Liver (tissue), 9 donors: Measurements from ENCODE around the gene NANOS1. TPM values are rescaled to one million over a fixed set of nuclear protein-coding genes. Genes with fewer than 3 reads are reported as not detected.

Experiments used
- DNase-seq: peaks from one replicate; pipeline ENCODE4 v3.0.0-alpha.2; 2017; ENCODE audit warnings: low spot score
- H3K27ac ChIP-seq, 2 donors: one replicate each; pipeline ENCODE4 v1.7.0; 2013; ENCODE audit warnings: inconsistent platforms in 2 of 2, low read length in 2 of 2, control low read depth in 1 of 2, low read depth in 1 of 2, mild to moderate bottlenecking in 1 of 2
- H3K27me3 ChIP-seq, 4 donors: one replicate each; pipeline versions ENCODE4 v1.6.1 to v1.7.0; 2013; ENCODE audit warnings: low read length in 3 of 4, inconsistent platforms in 1 of 4, mild to moderate bottlenecking in 1 of 4, moderate library complexity in 1 of 4; ENCODE audit not compliant: control insufficient read depth in 4 of 4, insufficient read depth in 4 of 4
- H3K36me3 ChIP-seq, 4 donors: one replicate each; pipeline versions ENCODE4 v1.6.1 to v1.7.0; 2013; ENCODE audit warnings: low read length in 3 of 4, mild to moderate bottlenecking in 3 of 4, low read depth in 1 of 4, moderate library complexity in 1 of 4; ENCODE audit not compliant: control insufficient read depth in 4 of 4, insufficient read depth in 3 of 4
- H3K4me1 ChIP-seq, 4 donors: one replicate each; pipeline versions ENCODE4 v1.6.1 to v1.7.0; 2013; ENCODE audit warnings: low read length in 3 of 4, mild to moderate bottlenecking in 3 of 4, moderate library complexity in 1 of 4; ENCODE audit not compliant: control insufficient read depth in 4 of 4, insufficient read depth in 4 of 4
- H3K4me3 ChIP-seq, 3 donors: one replicate each; pipeline versions ENCODE4 v1.6.1 to v1.7.0; 2013; ENCODE audit warnings: low read length in 3 of 3, control low read depth in 1 of 3, low read depth in 1 of 3, mild to moderate bottlenecking in 1 of 3
- H3K9ac ChIP-seq, 2 donors: one replicate each; pipeline ENCODE4 v1.7.0; 2013; ENCODE audit warnings: low read length in 2 of 2, mild to moderate bottlenecking in 2 of 2, moderate library complexity in 2 of 2, control low read depth in 1 of 2, low read depth in 1 of 2
- H3K9me3 ChIP-seq, 4 donors: one replicate each; pipeline versions ENCODE4 v1.6.1 to v1.7.0; 2013; ENCODE audit warnings: low read length in 3 of 4; ENCODE audit not compliant: control insufficient read depth in 4 of 4
- EGR1 ChIP-seq, 2 donors: IDR thresholded peaks; 2 replicates each; pipeline ENCODE4 v1.6.1; 2016 to 2018; ENCODE audit warnings: antibody characterized with exemption in 2 of 2, low read depth in 2 of 2
- FOXA1 ChIP-seq: IDR thresholded peaks from 2 replicates; pipeline ENCODE4 v1.6.1; 2016; ENCODE audit warnings: antibody characterized with exemption
- FOXA2 ChIP-seq: IDR thresholded peaks from 2 replicates; pipeline ENCODE4 v1.6.1; 2016; ENCODE audit warnings: antibody characterized with exemption
- GABPA ChIP-seq, 2 donors: IDR thresholded peaks in 1 of 2; conservative IDR thresholded peaks in 1 of 2; 2 replicates each; pipeline ENCODE4 v1.6.1; 2016; ENCODE audit warnings: antibody characterized with exemption in 2 of 2, mild to moderate bottlenecking in 1 of 2, moderate library complexity in 1 of 2
- HNF4A ChIP-seq, 2 donors: conservative IDR thresholded peaks; 2 replicates each; pipeline ENCODE4 v1.6.1; 2016; ENCODE audit warnings: antibody characterized with exemption in 2 of 2, mild to moderate bottlenecking in 2 of 2
- HNF4G ChIP-seq: IDR thresholded peaks from 2 replicates; pipeline ENCODE4 v1.6.1; 2016; ENCODE audit warnings: antibody characterized with exemption
- JUND ChIP-seq, 2 donors: IDR thresholded peaks; 2 replicates each; pipeline ENCODE4 v1.6.1; 2016; ENCODE audit warnings: antibody characterized with exemption in 2 of 2
- NR2F2 ChIP-seq: IDR thresholded peaks from 2 replicates; pipeline ENCODE4 v1.6.1; 2016; ENCODE audit warnings: antibody characterized with exemption
- RAD21 ChIP-seq, 2 donors: IDR thresholded peaks; 2 replicates each; pipeline ENCODE4 v1.6.1; 2016; ENCODE audit warnings: antibody characterized with exemption in 2 of 2, mild to moderate bottlenecking in 2 of 2
- RXRA ChIP-seq, 2 donors: IDR thresholded peaks; 2 replicates each; pipeline ENCODE4 v1.6.1; 2017 to 2018; ENCODE audit warnings: antibody characterized with exemption in 2 of 2, mild to moderate bottlenecking in 1 of 2
- SP1 ChIP-seq: IDR thresholded peaks from 2 replicates; pipeline ENCODE4 v1.6.1; 2018; ENCODE audit warnings: antibody characterized with exemption, mild to moderate bottlenecking
- TAF1 ChIP-seq: conservative IDR thresholded peaks from 2 replicates; pipeline ENCODE4 v1.6.1; 2016; ENCODE audit warnings: antibody characterized with exemption, mild to moderate bottlenecking
- YY1 ChIP-seq: IDR thresholded peaks from 2 replicates; pipeline ENCODE4 v1.6.1; 2016; ENCODE audit warnings: antibody characterized with exemption, mild to moderate bottlenecking
- WGBS: extraction: QIAGEN DNeasy Blood & Tissue Kit; methylation state at CpG from one replicate; pipeline ENCODE4 v1.1.7; 2013; 5-methylcytosine and 5-hydroxymethylcytosine counted together
- polyA plus RNA-seq, 2 donors: library from polyadenylated mRNA; stranded (reverse) in 1 of 2; unstranded in 1 of 2; fragments of 200-250 nt in 1 of 2; fragments of >200 nt in 1 of 2; fragmentation: Nextera tagmentation in 1 of 2; extraction: Ambion mirVana in 1 of 2; gene quantifications; one replicate each; pipeline versions ENCODE4 v1.2.1 to v1.2.3, GENCODE V29; 2013 to 2015
- total RNA-seq, 2 donors: library from RNA; depleted of rRNA; stranded (reverse); fragments of >200 nt; gene quantifications; one replicate each; pipeline ENCODE4 v1.2.3, GENCODE V29; 2014
- TF ChIP-seq, protein P1 (sequence below): IDR thresholded peaks from 2 replicates; pipeline ENCODE4 v1.6.1; 2016; ENCODE audit warnings: antibody characterized with exemption, mild to moderate bottlenecking
- TF ChIP-seq, protein P2 (sequence below): fragments of 150-350 bp; IDR thresholded peaks from 2 replicates; pipeline ENCODE4 v1.5.1; 2017; ENCODE audit warnings: improper control_type of control experiment, low read depth, low read length; ENCODE audit not compliant: missing input control
- TF ChIP-seq, protein P3 (sequence below): IDR thresholded peaks from 2 replicates; pipeline ENCODE4 v1.6.1; 2016; ENCODE audit warnings: antibody characterized with exemption
- TF ChIP-seq, protein P4 (sequence below): IDR thresholded peaks from 2 replicates; pipeline ENCODE4 v1.6.1; 2016; ENCODE audit warnings: antibody characterized with exemption
- TF ChIP-seq, protein P5 (sequence below): IDR thresholded peaks from 2 replicates; pipeline ENCODE4 v1.6.1; 2016; ENCODE audit warnings: antibody characterized with exemption
- donor health status: healthy.
- donor health status: healthy.
- donor health status: healthy.
- donor health status: healthy.
- donor health status: healthy.

NANOS1 gene
- total and polyA plus RNA-seq, 4 donors: 0.07 to 1.1 (median 0.10) TPM

DNA sequence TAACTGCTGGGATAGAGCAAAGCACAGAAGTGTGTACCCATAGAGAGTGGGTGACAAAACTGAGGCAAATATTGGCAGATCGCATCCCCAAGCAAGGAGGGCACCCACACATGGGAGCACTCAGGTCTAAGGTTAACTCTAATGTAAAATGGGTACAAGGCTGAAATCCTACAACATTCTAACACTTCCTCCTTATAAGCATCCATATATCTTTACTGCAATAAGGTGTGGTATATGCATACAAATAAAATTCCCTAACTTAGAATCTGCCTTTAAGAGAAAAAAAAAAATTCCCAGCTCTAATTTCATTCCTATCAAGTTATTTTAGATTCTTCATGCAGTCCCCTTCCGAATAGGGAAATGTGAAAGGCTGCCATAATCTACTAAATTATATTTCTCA is 32.4 kb downstream of the NANOS1 start:
- no peak overlapping the region for H3K4me3 ChIP-seq
- H3K9ac ChIP-seq: no peak overlapping the region
- DNase-seq: no peak
- H3K9me3 ChIP-seq: no peaks in the 10 kb centered on the region
- peaks cover 14 to 86% (median 71%) of the 10 kb centered on the region in 4 donors for H3K36me3 ChIP-seq
- WGBS: 94% methylated on average over 2 of the region's 2 CpGs
- TF ChIP-seq HNF4G (no peak), RXRA (IDR thresholded peaks at IDR 0.05) (no peak), HNF4A (conservative IDR thresholded peaks at IDR 0.05) (no peak), SP1 (no peak), FOXA1 (no peak), EGR1 (IDR thresholded peaks at IDR 0.05; ENCODE audit: low read depth in 2 of 2) (no peak), JUND (IDR thresholded peaks at IDR 0.05) (no peak), GABPA (IDR thresholded peaks at IDR 0.05 in 1 of 2, conservative IDR thresholded peaks at IDR 0.05 in 1 of 2) (no peak), FOXA2 (no peak), TAF1 (no peak)
- TF ChIP-seq, protein P1, sequence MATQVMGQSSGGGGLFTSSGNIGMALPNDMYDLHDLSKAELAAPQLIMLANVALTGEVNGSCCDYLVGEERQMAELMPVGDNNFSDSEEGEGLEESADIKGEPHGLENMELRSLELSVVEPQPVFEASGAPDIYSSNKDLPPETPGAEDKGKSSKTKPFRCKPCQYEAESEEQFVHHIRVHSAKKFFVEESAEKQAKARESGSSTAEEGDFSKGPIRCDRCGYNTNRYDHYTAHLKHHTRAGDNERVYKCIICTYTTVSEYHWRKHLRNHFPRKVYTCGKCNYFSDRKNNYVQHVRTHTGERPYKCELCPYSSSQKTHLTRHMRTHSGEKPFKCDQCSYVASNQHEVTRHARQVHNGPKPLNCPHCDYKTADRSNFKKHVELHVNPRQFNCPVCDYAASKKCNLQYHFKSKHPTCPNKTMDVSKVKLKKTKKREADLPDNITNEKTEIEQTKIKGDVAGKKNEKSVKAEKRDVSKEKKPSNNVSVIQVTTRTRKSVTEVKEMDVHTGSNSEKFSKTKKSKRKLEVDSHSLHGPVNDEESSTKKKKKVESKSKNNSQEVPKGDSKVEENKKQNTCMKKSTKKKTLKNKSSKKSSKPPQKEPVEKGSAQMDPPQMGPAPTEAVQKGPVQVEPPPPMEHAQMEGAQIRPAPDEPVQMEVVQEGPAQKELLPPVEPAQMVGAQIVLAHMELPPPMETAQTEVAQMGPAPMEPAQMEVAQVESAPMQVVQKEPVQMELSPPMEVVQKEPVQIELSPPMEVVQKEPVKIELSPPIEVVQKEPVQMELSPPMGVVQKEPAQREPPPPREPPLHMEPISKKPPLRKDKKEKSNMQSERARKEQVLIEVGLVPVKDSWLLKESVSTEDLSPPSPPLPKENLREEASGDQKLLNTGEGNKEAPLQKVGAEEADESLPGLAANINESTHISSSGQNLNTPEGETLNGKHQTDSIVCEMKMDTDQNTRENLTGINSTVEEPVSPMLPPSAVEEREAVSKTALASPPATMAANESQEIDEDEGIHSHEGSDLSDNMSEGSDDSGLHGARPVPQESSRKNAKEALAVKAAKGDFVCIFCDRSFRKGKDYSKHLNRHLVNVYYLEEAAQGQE: no peak
- TF ChIP-seq, protein P2, sequence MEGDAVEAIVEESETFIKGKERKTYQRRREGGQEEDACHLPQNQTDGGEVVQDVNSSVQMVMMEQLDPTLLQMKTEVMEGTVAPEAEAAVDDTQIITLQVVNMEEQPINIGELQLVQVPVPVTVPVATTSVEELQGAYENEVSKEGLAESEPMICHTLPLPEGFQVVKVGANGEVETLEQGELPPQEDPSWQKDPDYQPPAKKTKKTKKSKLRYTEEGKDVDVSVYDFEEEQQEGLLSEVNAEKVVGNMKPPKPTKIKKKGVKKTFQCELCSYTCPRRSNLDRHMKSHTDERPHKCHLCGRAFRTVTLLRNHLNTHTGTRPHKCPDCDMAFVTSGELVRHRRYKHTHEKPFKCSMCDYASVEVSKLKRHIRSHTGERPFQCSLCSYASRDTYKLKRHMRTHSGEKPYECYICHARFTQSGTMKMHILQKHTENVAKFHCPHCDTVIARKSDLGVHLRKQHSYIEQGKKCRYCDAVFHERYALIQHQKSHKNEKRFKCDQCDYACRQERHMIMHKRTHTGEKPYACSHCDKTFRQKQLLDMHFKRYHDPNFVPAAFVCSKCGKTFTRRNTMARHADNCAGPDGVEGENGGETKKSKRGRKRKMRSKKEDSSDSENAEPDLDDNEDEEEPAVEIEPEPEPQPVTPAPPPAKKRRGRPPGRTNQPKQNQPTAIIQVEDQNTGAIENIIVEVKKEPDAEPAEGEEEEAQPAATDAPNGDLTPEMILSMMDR: no peak
- TF ChIP-seq, protein P3, sequence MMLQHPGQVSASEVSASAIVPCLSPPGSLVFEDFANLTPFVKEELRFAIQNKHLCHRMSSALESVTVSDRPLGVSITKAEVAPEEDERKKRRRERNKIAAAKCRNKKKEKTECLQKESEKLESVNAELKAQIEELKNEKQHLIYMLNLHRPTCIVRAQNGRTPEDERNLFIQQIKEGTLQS: no peak
- H3K27me3 ChIP-seq: no peaks in the 10 kb centered on the region
- H3K4me1 ChIP-seq: no peaks in the 10 kb centered on the region
- no peak overlapping the region for H3K27ac ChIP-seq

DNA sequence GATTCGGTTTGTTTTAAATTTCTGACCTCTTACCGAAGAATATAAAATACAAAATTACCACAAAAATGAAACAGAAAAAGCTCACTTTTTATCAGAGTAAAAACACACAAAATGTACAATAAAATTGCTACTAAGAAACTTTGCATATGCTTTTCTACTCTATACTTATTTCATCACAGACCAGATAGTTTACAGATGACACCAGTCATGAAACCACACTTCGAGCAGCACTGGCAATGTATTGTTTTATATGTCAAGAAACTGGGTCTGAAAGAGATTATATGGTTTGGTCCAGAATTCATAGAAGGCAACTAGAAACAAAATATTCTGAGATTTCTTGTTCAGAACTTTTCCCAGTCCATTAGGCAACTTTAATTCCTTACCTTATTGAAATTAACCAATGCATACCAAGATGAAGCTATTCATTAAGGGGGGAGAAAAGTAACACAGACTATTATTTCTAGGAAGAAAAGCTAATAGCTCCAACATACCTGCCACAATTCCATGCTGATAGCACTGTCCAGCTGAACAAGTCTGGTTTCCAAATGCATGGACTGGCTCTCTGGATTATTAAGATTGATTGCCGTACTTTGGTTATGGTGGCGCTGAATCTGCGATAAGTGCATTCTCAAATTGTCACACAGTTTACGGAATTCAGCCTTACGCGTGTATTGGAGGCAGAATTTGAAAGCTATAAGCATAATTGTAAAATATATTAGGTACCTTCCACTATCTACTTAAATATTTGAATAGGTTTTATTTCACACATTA is 41.1 kb downstream of the NANOS1 start:
- Histone ChIP-seq H3K9ac (no peak overlapping the region), H3K27ac (no peak overlapping the region), H3K27me3 (no peaks in the 10 kb centered on the region), H3K9me3 (no peaks in the 10 kb centered on the region), H3K4me1 (peaks cover 0 to 3% (median 0%) of the 10 kb centered on the region in 4 donors), H3K4me3 (no peak overlapping the region), H3K36me3 (peaks cover 7 to 62% (median 49%) of the 10 kb centered on the region in 4 donors)
- 96% methylated on average over 9 of the region's 9 CpGs for WGBS
- DNase-seq: no peak
- TF ChIP-seq HNF4G (no peak), FOXA1 (no peak), JUND (IDR thresholded peaks at IDR 0.05) (no peak), GABPA (IDR thresholded peaks at IDR 0.05 in 1 of 2, conservative IDR thresholded peaks at IDR 0.05 in 1 of 2) (no peak), YY1 (no peak), RAD21 (IDR thresholded peaks at IDR 0.05) (no peak), RXRA (IDR thresholded peaks at IDR 0.05) (no peak), NR2F2 (no peak), SP1 (no peak), HNF4A (conservative IDR thresholded peaks at IDR 0.05) (no peak)
- TF ChIP-seq, protein P2: no peak
- TF ChIP-seq, protein P4, sequence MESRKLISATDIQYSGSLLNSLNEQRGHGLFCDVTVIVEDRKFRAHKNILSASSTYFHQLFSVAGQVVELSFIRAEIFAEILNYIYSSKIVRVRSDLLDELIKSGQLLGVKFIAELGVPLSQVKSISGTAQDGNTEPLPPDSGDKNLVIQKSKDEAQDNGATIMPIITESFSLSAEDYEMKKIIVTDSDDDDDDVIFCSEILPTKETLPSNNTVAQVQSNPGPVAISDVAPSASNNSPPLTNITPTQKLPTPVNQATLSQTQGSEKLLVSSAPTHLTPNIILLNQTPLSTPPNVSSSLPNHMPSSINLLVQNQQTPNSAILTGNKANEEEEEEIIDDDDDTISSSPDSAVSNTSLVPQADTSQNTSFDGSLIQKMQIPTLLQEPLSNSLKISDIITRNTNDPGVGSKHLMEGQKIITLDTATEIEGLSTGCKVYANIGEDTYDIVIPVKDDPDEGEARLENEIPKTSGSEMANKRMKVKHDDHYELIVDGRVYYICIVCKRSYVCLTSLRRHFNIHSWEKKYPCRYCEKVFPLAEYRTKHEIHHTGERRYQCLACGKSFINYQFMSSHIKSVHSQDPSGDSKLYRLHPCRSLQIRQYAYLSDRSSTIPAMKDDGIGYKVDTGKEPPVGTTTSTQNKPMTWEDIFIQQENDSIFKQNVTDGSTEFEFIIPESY: no peak
- TF ChIP-seq, protein P5, sequence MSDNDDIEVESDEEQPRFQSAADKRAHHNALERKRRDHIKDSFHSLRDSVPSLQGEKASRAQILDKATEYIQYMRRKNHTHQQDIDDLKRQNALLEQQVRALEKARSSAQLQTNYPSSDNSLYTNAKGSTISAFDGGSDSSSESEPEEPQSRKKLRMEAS: no peak
